Gastroesophageal sphincter (tissue), 3 donors: ENCODE results near the gene ATP2C2.

ENCODE experiments used
- CTCF ChIP-seq, 4 experiments: fragments of 200-600 bp in 2 of 4; fragments of 450-650 bp in 2 of 4; sonication (generic) in 1 of 4; IDR thresholded peaks; one replicate each; pipeline ENCODE4 v1.5.1; 2017 to 2019; ENCODE audit warnings: antibody characterized with exemption in 4 of 4, mild to moderate bottlenecking in 2 of 4, moderate library complexity in 2 of 4
- EP300 ChIP-seq: sonication (generic); formaldehyde crosslinking; IDR thresholded peaks from one replicate; pipeline ENCODE4 v1.6.1; 2017; ENCODE audit warnings: antibody characterized with exemption, mild to moderate bottlenecking
- POLR2A ChIP-seq, 2 donors: fragments of 450-650 bp; IDR thresholded peaks; one replicate each; pipeline ENCODE4 v1.6.1; 2017; ENCODE audit warnings: antibody characterized with exemption in 2 of 2, mild to moderate bottlenecking in 2 of 2, moderate library complexity in 1 of 2
- POLR2AphosphoS5 ChIP-seq: sonication (generic); formaldehyde crosslinking; IDR thresholded peaks from one replicate; pipeline ENCODE4 v1.6.1; 2017; ENCODE audit warnings: antibody characterized with exemption

GRCh38 chr16:84359326-84359725 lies 9.0 kb upstream of the ATP2C2 start:
- TF ChIP-seq CTCF (IDR thresholded peaks at IDR 0.05) (no peak), POLR2A (IDR thresholded peaks at IDR 0.05) (no peak), POLR2AphosphoS5 (no peak), EP300 (no peak)
